ENCODE results near the gene SOBP.

- no peak for TF ChIP-seq CTCF (conservative IDR thresholded peaks at IDR 0.05; ENCODE audit: low read depth in 2 of 2)
- TF ChIP-seq STAT1 (IDR thresholded peaks at IDR 0.05; ENCODE audit: unreplicated experiment) = no peak
- no peak for TF ChIP-seq POLR2AphosphoS5 (IDR thresholded peaks at IDR 0.05; ENCODE audit: low read depth)
- no peak for TF ChIP-seq ZNF331 (CRISPR knock-in tag; IDR thresholded peaks at IDR 0.05; ENCODE audit: low read depth)
- TF ChIP-seq, protein P1, sequence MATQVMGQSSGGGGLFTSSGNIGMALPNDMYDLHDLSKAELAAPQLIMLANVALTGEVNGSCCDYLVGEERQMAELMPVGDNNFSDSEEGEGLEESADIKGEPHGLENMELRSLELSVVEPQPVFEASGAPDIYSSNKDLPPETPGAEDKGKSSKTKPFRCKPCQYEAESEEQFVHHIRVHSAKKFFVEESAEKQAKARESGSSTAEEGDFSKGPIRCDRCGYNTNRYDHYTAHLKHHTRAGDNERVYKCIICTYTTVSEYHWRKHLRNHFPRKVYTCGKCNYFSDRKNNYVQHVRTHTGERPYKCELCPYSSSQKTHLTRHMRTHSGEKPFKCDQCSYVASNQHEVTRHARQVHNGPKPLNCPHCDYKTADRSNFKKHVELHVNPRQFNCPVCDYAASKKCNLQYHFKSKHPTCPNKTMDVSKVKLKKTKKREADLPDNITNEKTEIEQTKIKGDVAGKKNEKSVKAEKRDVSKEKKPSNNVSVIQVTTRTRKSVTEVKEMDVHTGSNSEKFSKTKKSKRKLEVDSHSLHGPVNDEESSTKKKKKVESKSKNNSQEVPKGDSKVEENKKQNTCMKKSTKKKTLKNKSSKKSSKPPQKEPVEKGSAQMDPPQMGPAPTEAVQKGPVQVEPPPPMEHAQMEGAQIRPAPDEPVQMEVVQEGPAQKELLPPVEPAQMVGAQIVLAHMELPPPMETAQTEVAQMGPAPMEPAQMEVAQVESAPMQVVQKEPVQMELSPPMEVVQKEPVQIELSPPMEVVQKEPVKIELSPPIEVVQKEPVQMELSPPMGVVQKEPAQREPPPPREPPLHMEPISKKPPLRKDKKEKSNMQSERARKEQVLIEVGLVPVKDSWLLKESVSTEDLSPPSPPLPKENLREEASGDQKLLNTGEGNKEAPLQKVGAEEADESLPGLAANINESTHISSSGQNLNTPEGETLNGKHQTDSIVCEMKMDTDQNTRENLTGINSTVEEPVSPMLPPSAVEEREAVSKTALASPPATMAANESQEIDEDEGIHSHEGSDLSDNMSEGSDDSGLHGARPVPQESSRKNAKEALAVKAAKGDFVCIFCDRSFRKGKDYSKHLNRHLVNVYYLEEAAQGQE (IDR thresholded peaks at IDR 0.05; ENCODE audit: unreplicated experiment) = no peak
- no peak for TF ChIP-seq EZH2 (IDR thresholded peaks at IDR 0.05; ENCODE audit: low read depth, unreplicated experiment)
Measured at GRCh38 chr6:107441682-107442081, 48.2 kb upstream of the SOBP start.
